CD14-positive monocyte (primary cell): ENCODE results near the gene IFTAP. TPM values are rescaled to one million over a fixed set of nuclear protein-coding genes. Genes with fewer than 3 reads are reported as not detected.

Experiments used
- DNase-seq, 3 donors: peaks; one replicate each; pipeline ENCODE4 v3.0.0-alpha.2; 2011 to 2022
- H2AFZ ChIP-seq: 2 replicates; pipeline ENCODE4 v1.6.0; 2012; ENCODE audit warnings: mild to moderate bottlenecking, low read depth, low read length, inconsistent platforms; ENCODE audit not compliant: insufficient read depth, poor library complexity, severe bottlenecking
- H3K27ac ChIP-seq, 2 donors: 1 replicate in 1 of 2; 2 replicates in 1 of 2; pipeline ENCODE4 v1.5.1; 2012 to 2013; ENCODE audit warnings: low read length in 2 of 2, control low read depth in 1 of 2, inconsistent platforms in 1 of 2, low read depth in 1 of 2, mild to moderate bottlenecking in 1 of 2
- H3K27me3 ChIP-seq, 2 donors: one replicate each; pipeline versions ENCODE4 v1.6.0 to v1.6.1; 2011 to 2013; ENCODE audit warnings: low read length in 2 of 2; ENCODE audit not compliant: control insufficient read depth in 2 of 2, insufficient read depth in 2 of 2
- H3K36me3 ChIP-seq, 2 donors: replicated peaks in 1 of 2; 1 replicate in 1 of 2; 2 replicates in 1 of 2; pipeline versions ENCODE4 v1.5.1 to v1.6.1; 2012 to 2013; ENCODE audit warnings: low read length in 2 of 2, control low read depth in 1 of 2, inconsistent platforms in 1 of 2, mild to moderate bottlenecking in 1 of 2; ENCODE audit not compliant: insufficient read depth in 2 of 2, control insufficient read depth in 1 of 2
- H3K4me1 ChIP-seq, 2 donors: 1 replicate in 1 of 2; 2 replicates in 1 of 2; pipeline versions ENCODE4 v1.5.1 to v1.6.1; 2012 to 2013; ENCODE audit warnings: low read length in 2 of 2, control low read depth in 1 of 2, inconsistent platforms in 1 of 2, mild to moderate bottlenecking in 1 of 2, moderate library complexity in 1 of 2; ENCODE audit not compliant: insufficient read depth in 2 of 2, control insufficient read depth in 1 of 2
- H3K4me2 ChIP-seq: replicated peaks from 2 replicates; pipeline ENCODE3; 2012; ENCODE audit warnings: low read length, moderate library complexity, mild to moderate bottlenecking; ENCODE audit not compliant: poor library complexity, severe bottlenecking; ENCODE audit errors: extremely low read depth
- H3K4me3 ChIP-seq, 3 experiments: fragments of 200-600 bp in 1 of 3; sonication (generic) in 1 of 3; replicated peaks in 1 of 3; 1 replicate in 2 of 3; 2 replicates in 1 of 3; pipeline ENCODE4 v1.5.1; 2011 to 2013; ENCODE audit warnings: low read length in 3 of 3, mild to moderate bottlenecking in 3 of 3, control low read depth in 2 of 3, low read depth in 2 of 3, inconsistent platforms in 1 of 3, moderate library complexity in 1 of 3
- H3K79me2 ChIP-seq: 2 replicates; pipeline ENCODE4 v1.6.0; 2012; ENCODE audit warnings: mild to moderate bottlenecking, control low read depth, inconsistent platforms, low read length, moderate library complexity; ENCODE audit not compliant: insufficient read depth
- H3K9ac ChIP-seq: 2 replicates; pipeline ENCODE4 v1.6.0; 2017; ENCODE audit warnings: low read length, mild to moderate bottlenecking; ENCODE audit not compliant: insufficient read depth, poor library complexity, severe bottlenecking
- H3K9me3 ChIP-seq, 2 donors: replicated peaks in 1 of 2; 1 replicate in 1 of 2; 2 replicates in 1 of 2; pipeline versions ENCODE4 v1.5.1 to v1.6.1; 2012 to 2013; ENCODE audit warnings: low read length in 2 of 2, control low read depth in 1 of 2; ENCODE audit not compliant: control insufficient read depth in 1 of 2, insufficient read depth in 1 of 2
- H4K20me1 ChIP-seq: 2 replicates; pipeline ENCODE4 v1.6.0; 2012; ENCODE audit warnings: mild to moderate bottlenecking, low read length, control low read depth, moderate library complexity; ENCODE audit not compliant: insufficient read depth
- H3K27ac Mint-ChIP-seq, 7 donors: one replicate each; pipeline ENCODE4 v1.8.0; 2020; ENCODE audit warnings: mild to moderate bottlenecking in 7 of 7, mixed read lengths in 7 of 7, moderate library complexity in 6 of 7, inconsistent platforms in 2 of 7
- H3K27me3 Mint-ChIP-seq, 3 donors: one replicate each; pipeline ENCODE4 v1.8.0; 2021 to 2022; ENCODE audit warnings: low read depth in 3 of 3, mild to moderate bottlenecking in 3 of 3, mixed read lengths in 3 of 3, moderate library complexity in 3 of 3, inconsistent platforms in 1 of 3
- H3K36me3 Mint-ChIP-seq, 2 donors: one replicate each; pipeline ENCODE4 v1.8.0; 2020; ENCODE audit warnings: mixed read lengths in 2 of 2, inconsistent platforms in 1 of 2, mild to moderate bottlenecking in 1 of 2
- H3K4me1 Mint-ChIP-seq: one replicate; pipeline ENCODE4 v1.8.0; 2020; ENCODE audit warnings: mild to moderate bottlenecking, mixed read lengths
- H3K4me3 Mint-ChIP-seq, 2 donors: one replicate each; pipeline ENCODE4 v1.8.0; 2020; ENCODE audit warnings: mild to moderate bottlenecking in 2 of 2, mixed read lengths in 2 of 2, moderate library complexity in 1 of 2
- H3K9me3 Mint-ChIP-seq, 7 donors: one replicate each; pipeline ENCODE4 v1.8.0; 2020 to 2022; ENCODE audit warnings: mixed read lengths in 7 of 7, mild to moderate bottlenecking in 6 of 7, moderate library complexity in 6 of 7, inconsistent platforms in 2 of 7
- CTCF ChIP-seq: fragments of 200-600 bp; IDR thresholded peaks from one replicate; pipeline ENCODE4 v1.8.0; 2022; ENCODE audit warnings: antibody characterized with exemption, mild to moderate bottlenecking
- WGBS: methylation state at CpG from one replicate; pipeline ENCODE4 v1.1.5; 2013; ENCODE audit warnings: missing lambda C conversion rate; ENCODE audit not compliant: insufficient coverage; 5-methylcytosine and 5-hydroxymethylcytosine counted together
- intact Hi-C, 2 donors: fragments of 100-400 bp; cut with micrococcal nuclease; formaldehyde crosslinking; loops; one replicate each; pipeline versions ENCODE4 v1.15.0 to v1.15.1; 2023
- polyA plus RNA-seq, 3 donors: library from polyadenylated mRNA; depleted of rRNA in 1 of 3; unstranded in 2 of 3; stranded (reverse) in 1 of 3; fragments of 300-500 nt in 2 of 3; fragments of >200 nt in 1 of 3; fragmentation: Illumina TruSeq in 2 of 3; gene quantifications; 1 replicate in 2 of 3; 2 replicates in 1 of 3; pipeline ENCODE4 v1.2.3, GENCODE V29; 2012 to 2021

IFTAP gene
- polyA plus RNA-seq, 3 donors, result 5.0 to 18.7 (median 13.9) TPM

GRCh38 chr11:36588099-36588498 is 6.2 kb upstream of the IFTAP start:
- no peak overlapping the region for H3K9ac ChIP-seq
- H3K79me2 ChIP-seq, result no peaks in the 10 kb centered on the region
- H3K4me3 ChIP-seq, result no peak overlapping the region
- H3K4me1 ChIP-seq, result no peaks in the 10 kb centered on the region
- DNase-seq, result no peak
- Mint-ChIP-seq H3K36me3 (no peaks in the 10 kb centered on the region), H3K4me1 (peaks cover 2% of the 10 kb centered on the region), H3K9me3 (no peaks in the 10 kb centered on the region), H3K4me3 (no peak overlapping the region), H3K27ac (no peak overlapping the region), H3K27me3 (peaks cover 13 to 19% (median 15%) of the 10 kb centered on the region in 3 donors)
- intact Hi-C loops, result no loop called here
- no peaks in the 10 kb centered on the region for H3K36me3 ChIP-seq
- WGBS, result 91% methylated on average over 1 of the region's 1 CpG
- H3K4me2 ChIP-seq, result no peak overlapping the region
- no peak for TF ChIP-seq CTCF
- H4K20me1 ChIP-seq, result no peaks in the 10 kb centered on the region
- peaks cover 12 to 19% of the 10 kb centered on the region in 2 donors for H3K27me3 ChIP-seq
- no peak overlapping the region for H2AFZ ChIP-seq
- H3K27ac ChIP-seq, result no peak overlapping the region
- no peaks in the 10 kb centered on the region for H3K9me3 ChIP-seq

GRCh38 chr11:36590513-36590912 is 3.8 kb upstream of the IFTAP start:
- Mint-ChIP-seq H3K27me3 (peaks cover 13 to 24% (median 15%) of the 10 kb centered on the region in 3 donors), H3K36me3 (no peaks in the 10 kb centered on the region), H3K4me3 (no peak overlapping the region), H3K27ac (no peak overlapping the region), H3K4me1 (peaks cover 10% of the 10 kb centered on the region), H3K9me3 (no peaks in the 10 kb centered on the region)
- Histone ChIP-seq H2AFZ (no peak overlapping the region), H3K9ac (no peak overlapping the region), H3K27ac (no peak overlapping the region), H3K27me3 (peaks cover 12 to 19% of the 10 kb centered on the region in 2 donors), H3K4me1 (peaks cover 3 to 9% of the 10 kb centered on the region in 2 donors), H4K20me1 (no peaks in the 10 kb centered on the region), H3K4me2 (no peak overlapping the region), H3K36me3 (no peaks in the 10 kb centered on the region), H3K4me3 (no peak overlapping the region), H3K9me3 (no peaks in the 10 kb centered on the region), H3K79me2 (no peaks in the 10 kb centered on the region)
- no peak for TF ChIP-seq CTCF
- WGBS, result 80% methylated on average over 1 of the region's 4 CpGs
- DNase-seq, result no peak
- intact Hi-C loops, result no loop called here
